Left ventricle myocardium inferior (tissue), 1 donor: Measurements from ENCODE around the gene CLTCL1. TPM values are rescaled to one million over a fixed set of nuclear protein-coding genes. Genes with fewer than 3 reads are reported as not detected.

ENCODE experiments used
- DNase-seq: peaks from one replicate; pipeline ENCODE4 v3.0.0-alpha.2; 2020
- H3K27ac ChIP-seq: fragments of 200-600 bp; replicated peaks from 2 replicates; pipeline ENCODE4 v1.8.0; 2021
- H3K27me3 ChIP-seq: fragments of 200-600 bp; 2 replicates; pipeline ENCODE4 v1.8.0; 2021; ENCODE audit warnings: low read depth
- H3K36me3 ChIP-seq: fragments of 200-600 bp; 2 replicates; pipeline ENCODE4 v1.8.0; 2021
- H3K4me1 ChIP-seq: fragments of 200-600 bp; 2 replicates; pipeline ENCODE4 v1.8.0; 2021
- H3K4me3 ChIP-seq: fragments of 200-600 bp; 2 replicates; pipeline ENCODE4 v1.8.0; 2021; ENCODE audit warnings: mild to moderate bottlenecking, moderate library complexity
- H3K9me3 ChIP-seq: fragments of 200-600 bp; replicated peaks from 2 replicates; pipeline ENCODE4 v1.8.0; 2021
- CTCF ChIP-seq: fragments of 200-600 bp; IDR thresholded peaks from 2 replicates; pipeline ENCODE4 v1.8.0; 2021; ENCODE audit warnings: antibody characterized with exemption, mild to moderate bottlenecking, borderline replicate concordance
- intact Hi-C: fragments of 100-400 bp; cut with micrococcal nuclease; formaldehyde crosslinking; loops from one replicate; pipeline ENCODE4 v1.11.0; 2022
- total RNA-seq: library from RNA; stranded (reverse); fragmentation: NEBNext Ultra II Directional; extraction: Animal tissue kit (Norgen Biotek cat#: 25700); gene quantifications from one replicate; pipeline ENCODE4 v1.2.1, GENCODE V29; 2021
- donor health status: DM: no; HTN: yes; CAD: no; lungs with severe emphysema.

Gene CLTCL1
- total RNA-seq, 1 donor from 2014 or later = 9.4 TPM

- Histone ChIP-seq H3K9me3 (no peaks in the 10 kb centered on the region), H3K27me3 (no peaks in the 10 kb centered on the region), H3K4me1 (no peaks in the 10 kb centered on the region), H3K27ac (no peak overlapping the region), H3K4me3 (no peak overlapping the region), H3K36me3 (peaks cover 49% of the 10 kb centered on the region)
- TF ChIP-seq CTCF = no peak
- intact Hi-C loops = no loop called here
- no peak for DNase-seq
Measured at GRCh38 chr22:19196841-19197612, 94.5 kb downstream of the CLTCL1 start.

- Histone ChIP-seq H3K4me1 (no peaks in the 10 kb centered on the region), H3K9me3 (no peaks in the 10 kb centered on the region), H3K27ac (no peak overlapping the region), H3K27me3 (no peaks in the 10 kb centered on the region), H3K4me3 (no peak overlapping the region), H3K36me3 (peaks cover 45% of the 10 kb centered on the region)
- intact Hi-C loops = no loop called here
- no peak for DNase-seq
- TF ChIP-seq CTCF = no peak
Measured at GRCh38 chr22:19195796-19196731, 95.5 kb downstream of the CLTCL1 start.

- H3K9me3 ChIP-seq = no peaks in the 10 kb centered on the region
- intact Hi-C loops = no loop called here
- peaks cover 43% of the 10 kb centered on the region for H3K36me3 ChIP-seq
- no peak for DNase-seq
- H3K4me3 ChIP-seq = no peak overlapping the region
- H3K27ac ChIP-seq = no peak overlapping the region
- no peaks in the 10 kb centered on the region for H3K4me1 ChIP-seq
- TF ChIP-seq CTCF = no peak
- H3K27me3 ChIP-seq = no peaks in the 10 kb centered on the region
Measured at GRCh38 chr22:19194766-19195536, 96.6 kb downstream of the CLTCL1 start.

- DNase-seq = no peak
- peaks cover 41% of the 10 kb centered on the region for H3K36me3 ChIP-seq
Measured at GRCh38 chr22:19193879-19194278, 97.6 kb downstream of the CLTCL1 start.

More at GRCh38 chr22:19193879-19194278, 97.6 kb downstream of the CLTCL1 start:
- no peak overlapping the region for H3K4me3 ChIP-seq
- TF ChIP-seq CTCF = no peak
- H3K9me3 ChIP-seq = no peaks in the 10 kb centered on the region
- no peaks in the 10 kb centered on the region for H3K4me1 ChIP-seq
- H3K27ac ChIP-seq = no peak overlapping the region
- no peaks in the 10 kb centered on the region for H3K27me3 ChIP-seq
- intact Hi-C loops = no loop called here
